ENCODE data around the gene BOLA3.

- TF ChIP-seq POLR2AphosphoS5 (IDR thresholded peaks at IDR 0.05; ENCODE audit: low read depth, low read length) (no peak), SIN3A (IDR thresholded peaks at IDR 0.05; ENCODE audit: borderline replicate concordance, insufficient read depth, low read length) (no peak)
These were observed 9.8 kb downstream of the BOLA3 start for GRCh38 chr2:74137651-74138599.
